GM12801 (cell line): ENCODE data around the gene C2CD5.

Source experiments
- CTCF ChIP-seq: IDR thresholded peaks from one replicate; pipeline ENCODE4 v1.5.1; 2011; ENCODE audit warnings: control low read depth; ENCODE audit not compliant: insufficient read length; ENCODE audit errors: extremely low read depth

Gene C2CD5

GRCh38 chr12:22467190-22467589 lies 77.2 kb downstream of the C2CD5 start:
- TF ChIP-seq CTCF, result no peak

- TF ChIP-seq CTCF, result no peak
Observed at GRCh38 chr12:22463306-22463705, 81.0 kb downstream of the C2CD5 start.

DNA sequence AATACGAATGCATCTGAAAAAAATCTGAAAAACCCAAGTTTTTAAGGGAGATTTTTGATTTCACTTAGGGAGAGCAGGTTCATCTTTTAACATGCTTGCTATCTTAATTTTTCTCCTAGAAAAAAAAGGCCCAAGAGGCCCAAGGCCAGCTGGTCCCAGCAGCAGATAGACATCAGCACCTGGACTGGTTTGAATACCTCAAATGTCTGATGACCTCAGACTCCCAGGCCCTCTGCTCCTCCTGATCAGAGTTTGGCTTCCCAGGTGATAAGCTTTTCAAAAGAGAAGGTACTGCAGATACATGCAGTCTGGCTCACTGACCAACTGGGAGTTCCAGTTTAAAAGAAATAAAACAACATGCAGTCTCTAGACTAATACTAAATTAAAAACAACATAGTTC lies 82.6 kb downstream of the C2CD5 start:
- TF ChIP-seq CTCF, result no peak

DNA sequence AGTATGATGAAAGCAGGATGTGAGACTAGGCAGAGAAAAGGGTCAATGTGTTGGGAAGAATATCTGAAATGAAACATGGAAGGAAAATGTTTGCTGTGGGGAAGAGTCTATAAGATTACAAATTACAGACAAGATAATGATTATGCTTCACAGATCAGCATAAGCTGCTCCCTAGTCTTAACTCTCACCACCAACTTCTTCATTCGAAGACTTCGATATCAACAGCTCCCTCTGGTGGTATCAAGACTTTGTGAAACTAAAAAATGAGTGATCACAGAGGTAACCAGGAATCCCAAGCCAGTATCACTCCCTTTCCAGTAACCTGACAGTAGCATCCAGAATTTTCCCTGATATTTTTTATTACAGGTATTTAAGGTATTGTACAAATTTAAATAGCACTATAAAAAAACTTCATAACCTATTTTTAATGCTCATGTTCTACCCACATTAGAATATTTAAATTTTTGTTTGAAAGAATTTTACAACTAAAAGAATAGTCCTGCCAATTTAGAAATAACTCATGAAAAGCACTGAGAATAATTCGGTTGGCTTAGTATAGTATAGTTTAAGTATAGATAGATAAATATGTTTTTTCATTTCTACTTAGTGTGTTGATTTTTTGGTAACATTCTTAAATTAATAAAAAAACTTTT lies 84.4 kb downstream of the C2CD5 start:
- no peak for TF ChIP-seq CTCF

DNA sequence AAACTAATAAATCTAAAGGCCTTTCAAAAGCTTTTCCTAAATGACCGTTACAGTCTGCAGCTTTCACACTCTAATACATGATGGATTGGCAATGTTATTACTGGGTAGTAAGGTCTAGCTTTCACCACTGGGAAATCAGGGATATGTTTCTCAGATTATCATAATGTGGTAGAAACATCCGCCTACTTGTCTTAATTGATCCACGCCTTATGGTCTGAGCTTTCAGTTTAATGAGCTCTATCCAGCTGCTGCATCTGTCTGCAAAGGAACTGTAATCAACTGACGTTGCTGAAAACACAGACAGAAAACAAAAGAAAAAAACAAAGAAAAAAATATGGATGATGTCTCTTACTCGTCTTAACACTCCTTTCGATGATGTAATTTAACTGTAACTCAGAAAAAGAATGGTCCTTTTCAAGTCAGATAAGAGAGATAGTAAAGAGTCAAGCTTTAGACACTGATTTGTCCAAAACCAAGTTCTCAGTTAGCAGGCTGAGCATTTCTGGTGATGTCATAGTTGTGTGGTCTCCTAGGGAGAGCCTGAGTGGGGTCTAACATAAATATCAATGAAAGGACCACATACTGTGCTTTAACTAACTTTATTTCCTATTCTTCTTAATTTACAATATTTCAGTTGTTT lies 85.9 kb downstream of the C2CD5 start:
- no peak for TF ChIP-seq CTCF

GRCh38 chr12:22457085-22457484 lies 87.3 kb downstream of the C2CD5 start:
- no peak for TF ChIP-seq CTCF

GRCh38 chr12:22453511-22453910 lies 90.8 kb downstream of the C2CD5 start:
- TF ChIP-seq CTCF, result no peak
